GM23338 (cell line): ENCODE data around the gene STAT5B.

Experiments used
- CREB1 ChIP-seq: fragments of 250-450 bp; sonication (Bioruptor Pico); IDR thresholded peaks from 2 replicates; pipeline ENCODE4 v1.5.0; 2020; ENCODE audit warnings: low read depth, mild to moderate bottlenecking, moderate library complexity
- CTCF ChIP-seq, 2 experiments: fragments of 200-600 bp in 1 of 2; sonication (generic) in 1 of 2; conservative IDR thresholded peaks; 2 replicates each; pipeline versions ENCODE4 v1.5.1 to v1.6.1; 2016 to 2017; ENCODE audit warnings: antibody characterized with exemption in 2 of 2, low read depth in 2 of 2, mild to moderate bottlenecking in 2 of 2, moderate library complexity in 1 of 2
- ETS1 ChIP-seq: IDR thresholded peaks from 2 replicates; pipeline ENCODE4 v1.6.1; 2016; ENCODE audit warnings: antibody characterized with exemption
- EZH2 ChIP-seq: fragments of 200-600 bp; sonication (generic); IDR thresholded peaks from one replicate; pipeline ENCODE4 v1.8.0; 2017; ENCODE audit warnings: antibody characterized with exemption, mild to moderate bottlenecking, low read depth; ENCODE audit not compliant: unreplicated experiment
- EZH2phosphoT487 ChIP-seq: fragments of 200-600 bp; sonication (generic); IDR thresholded peaks from one replicate; pipeline ENCODE4 v1.8.1; 2018; ENCODE audit warnings: antibody characterized with exemption; ENCODE audit not compliant: unreplicated experiment
- JUNB ChIP-seq: IDR thresholded peaks from one replicate; pipeline ENCODE4 v1.6.1; 2016; ENCODE audit warnings: antibody characterized with exemption; ENCODE audit not compliant: unreplicated experiment
- NANOG ChIP-seq: IDR thresholded peaks from 2 replicates; pipeline ENCODE4 v1.6.1; 2016; ENCODE audit warnings: antibody characterized with exemption, borderline replicate concordance
- POLR2AphosphoS5 ChIP-seq: IDR thresholded peaks from 2 replicates; pipeline ENCODE4 v1.6.1; 2016; ENCODE audit warnings: antibody characterized with exemption, low read depth
- REST ChIP-seq: IDR thresholded peaks from one replicate; pipeline ENCODE4 v1.6.1; 2018; ENCODE audit warnings: antibody characterized with exemption; ENCODE audit not compliant: unreplicated experiment
- STAT1 ChIP-seq: IDR thresholded peaks from one replicate; pipeline ENCODE4 v1.6.1; 2016; ENCODE audit warnings: antibody characterized with exemption; ENCODE audit not compliant: unreplicated experiment
- ZNF331 ChIP-seq: fragments of 250-450 bp; sonication (Bioruptor Pico); IDR thresholded peaks from 2 replicates; pipeline ENCODE4 v1.5.0; 2020; ENCODE audit warnings: low read depth, mild to moderate bottlenecking, moderate library complexity
- ZNF462 ChIP-seq: fragments of 250-450 bp; sonication (Bioruptor Pico); IDR thresholded peaks from 2 replicates; pipeline ENCODE4 v1.5.0; 2020; ENCODE audit warnings: mild to moderate bottlenecking, moderate library complexity

GRCh38 chr17:42313773-42314566 is 37.8 kb upstream of the STAT5B start:
- no peak for TF ChIP-seq CTCF (conservative IDR thresholded peaks at IDR 0.05; ENCODE audit: low read depth in 2 of 2)
- TF ChIP-seq EZH2 = no peak
- TF ChIP-seq REST = no peak
- TF ChIP-seq EZH2phosphoT487 = no peak
- no peak for TF ChIP-seq POLR2AphosphoS5
- no peak for TF ChIP-seq CREB1
- TF ChIP-seq JUNB = no peak
- TF ChIP-seq STAT1 = no peak
- TF ChIP-seq ZNF331 (CRISPR knock-in tag) = no peak
- no peak for TF ChIP-seq NANOG
- no peak for TF ChIP-seq ETS1
- no peak for TF ChIP-seq ZNF462
